GM19395 (cell line): Measurements from ENCODE around the gene RAE1.

ENCODE experiments used
- ATAC-seq: cut with Tn5 transposase; IDR thresholded peaks from one replicate; pipeline ENCODE4 v1.9.1; 2021; ENCODE audit warnings: mild to moderate bottlenecking, moderate library complexity; ENCODE audit not compliant: unreplicated experiment

The RAE1 gene

GRCh38 chr20:57398901-57399535 lies 48.0 kb downstream of the RAE1 start:
- no peak for ATAC-seq

GRCh38 chr20:57399587-57400155 lies 48.6 kb downstream of the RAE1 start:
- peak; percentile 48 for ATAC-seq

- ATAC-seq = no peak
Measured at GRCh38 chr20:57400231-57400701, 49.2 kb downstream of the RAE1 start.

GRCh38 chr20:57400821-57401564 lies 49.9 kb downstream of the RAE1 start:
- no peak for ATAC-seq

DNA sequence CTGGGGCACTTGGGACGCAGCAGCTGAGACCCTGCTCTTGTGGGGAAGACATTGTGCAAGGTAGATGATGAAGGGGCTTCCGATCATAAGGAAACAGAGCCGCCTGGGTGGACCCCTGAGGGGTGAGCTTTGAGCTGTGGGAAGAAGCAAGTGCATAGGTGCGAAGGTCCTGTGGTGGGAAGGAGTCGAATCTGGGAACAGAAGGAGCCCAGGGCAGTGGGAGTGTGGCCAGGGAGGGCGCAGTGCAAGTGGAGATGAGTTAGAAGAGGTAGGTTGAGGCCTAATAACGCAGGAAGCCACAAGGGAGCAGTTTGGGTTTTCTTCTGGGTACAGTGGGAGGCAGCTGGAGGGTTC lies 50.5 kb downstream of the RAE1 start:
- no peak for ATAC-seq

- ATAC-seq = no peak
Measured at GRCh38 chr20:57402206-57403125, 51.4 kb downstream of the RAE1 start.

DNA sequence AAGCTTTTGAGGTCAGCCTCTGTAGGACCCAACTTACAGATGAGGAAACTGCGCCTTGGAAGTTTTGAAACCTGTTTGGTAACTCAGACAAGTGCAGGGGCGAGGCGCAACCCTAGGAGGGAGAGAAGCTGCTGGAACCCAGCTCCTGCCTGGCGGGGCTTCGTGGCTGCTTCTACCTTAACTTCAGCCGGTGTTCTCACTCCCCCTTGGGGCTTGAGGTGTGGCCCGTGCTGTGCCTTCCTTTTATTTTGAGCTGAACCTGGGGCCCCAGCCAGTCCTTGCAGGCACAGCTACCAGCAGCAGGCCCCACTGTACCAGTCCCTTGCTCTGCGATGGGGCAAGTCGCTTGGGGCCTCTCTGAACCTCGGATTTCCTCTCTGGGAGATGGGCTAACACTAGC lies 52.2 kb downstream of the RAE1 start:
- ATAC-seq = no peak

DNA sequence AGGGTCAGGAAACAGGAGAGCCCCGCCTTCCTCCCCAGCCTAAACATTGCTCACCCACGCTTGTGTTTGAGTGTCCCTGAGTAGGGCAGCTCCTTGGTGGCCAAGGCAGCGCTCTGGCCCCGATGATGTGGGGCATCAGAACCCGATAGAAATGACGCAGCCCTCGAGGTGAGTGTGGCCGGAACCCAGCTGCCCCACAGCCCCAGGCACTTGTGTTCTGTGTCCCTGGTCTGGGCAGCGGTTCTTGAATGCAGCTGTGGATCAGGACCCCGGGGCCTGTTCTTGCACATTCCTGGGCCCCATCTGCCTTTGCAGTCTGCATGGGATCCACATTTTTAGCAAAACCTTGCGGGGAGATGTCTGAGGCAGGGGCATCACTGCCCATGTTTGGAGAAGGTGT lies 53.0 kb downstream of the RAE1 start:
- no peak for ATAC-seq

GRCh38 chr20:57404419-57405072 lies 53.5 kb downstream of the RAE1 start:
- no peak for ATAC-seq

DNA sequence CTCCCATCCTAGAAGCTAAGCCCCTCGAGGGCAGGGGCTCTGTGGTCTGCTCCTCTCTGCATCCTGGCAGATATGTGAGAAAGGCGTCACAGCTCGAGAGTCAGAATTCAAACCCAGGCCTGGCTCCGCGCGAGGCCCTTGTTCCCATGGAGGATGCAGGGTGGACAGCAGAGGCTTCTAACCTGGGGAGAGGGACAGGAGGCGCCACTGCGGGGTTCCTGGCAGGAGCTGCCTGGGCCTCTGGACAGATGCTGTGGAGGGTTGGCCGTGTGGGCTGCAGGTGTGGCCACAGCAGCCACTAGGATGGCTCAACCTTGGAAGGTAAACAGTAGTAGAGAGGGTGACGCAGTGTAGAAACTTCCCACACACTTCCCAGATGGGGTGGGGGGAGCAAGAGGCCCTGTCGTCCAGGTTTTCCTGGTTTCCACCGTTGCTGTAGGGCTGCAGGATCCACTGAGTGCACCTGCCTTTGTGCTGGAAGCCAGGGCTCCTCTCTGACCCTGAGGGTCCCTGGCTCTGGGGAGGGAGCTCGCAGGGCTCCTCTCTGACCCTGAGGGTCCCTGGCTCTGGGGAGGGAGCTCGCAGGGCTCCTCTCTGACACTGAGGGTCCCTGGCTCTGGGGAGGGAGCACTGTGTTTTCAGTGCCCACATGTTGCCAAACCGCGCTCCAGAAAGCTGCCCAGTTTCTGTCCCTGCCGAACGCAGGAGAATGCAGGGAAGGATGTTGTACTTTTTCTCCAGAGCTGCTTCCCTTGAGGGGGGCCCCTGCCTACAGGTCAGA lies 54.4 kb downstream of the RAE1 start:
- no peak for ATAC-seq

DNA sequence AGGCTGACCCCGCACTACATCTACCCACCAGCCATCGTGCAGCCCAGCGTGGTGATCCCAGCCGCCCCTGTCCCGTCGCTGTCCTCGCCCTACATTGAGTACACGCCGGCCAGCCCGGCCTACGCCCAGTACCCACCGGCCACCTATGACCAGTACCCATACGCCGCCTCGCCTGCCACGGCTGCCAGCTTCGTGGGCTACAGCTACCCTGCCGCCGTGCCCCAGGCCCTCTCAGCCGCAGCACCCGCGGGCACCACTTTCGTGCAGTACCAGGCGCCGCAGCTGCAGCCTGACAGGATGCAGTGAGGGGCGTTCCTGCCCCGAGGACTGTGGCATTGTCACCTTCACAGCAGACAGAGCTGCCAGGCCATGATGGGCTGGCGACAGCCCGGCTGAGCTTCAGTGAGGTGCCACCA lies 56.5 kb downstream of the RAE1 start:
- ATAC-seq = no peak

DNA sequence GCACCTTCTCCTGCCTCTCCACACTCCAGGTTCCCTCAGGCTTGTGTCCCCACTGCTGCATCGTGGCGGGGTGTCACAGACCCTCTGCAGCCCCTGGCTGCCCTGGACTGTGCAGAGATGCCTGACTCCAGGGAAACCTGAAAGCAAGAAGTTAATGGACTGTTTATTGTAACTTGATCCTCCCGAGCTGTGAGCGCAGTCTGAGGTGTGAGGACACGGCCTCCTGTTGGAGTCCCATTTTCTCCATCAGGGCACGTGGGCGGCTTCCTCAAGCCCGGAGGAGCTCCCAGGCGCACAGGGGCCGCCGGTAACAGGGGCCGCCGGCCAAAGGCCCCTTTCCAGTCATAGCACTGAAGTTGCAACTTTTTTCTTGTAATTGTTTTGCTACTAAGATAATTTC lies 57.1 kb downstream of the RAE1 start:
- no peak for ATAC-seq

DNA sequence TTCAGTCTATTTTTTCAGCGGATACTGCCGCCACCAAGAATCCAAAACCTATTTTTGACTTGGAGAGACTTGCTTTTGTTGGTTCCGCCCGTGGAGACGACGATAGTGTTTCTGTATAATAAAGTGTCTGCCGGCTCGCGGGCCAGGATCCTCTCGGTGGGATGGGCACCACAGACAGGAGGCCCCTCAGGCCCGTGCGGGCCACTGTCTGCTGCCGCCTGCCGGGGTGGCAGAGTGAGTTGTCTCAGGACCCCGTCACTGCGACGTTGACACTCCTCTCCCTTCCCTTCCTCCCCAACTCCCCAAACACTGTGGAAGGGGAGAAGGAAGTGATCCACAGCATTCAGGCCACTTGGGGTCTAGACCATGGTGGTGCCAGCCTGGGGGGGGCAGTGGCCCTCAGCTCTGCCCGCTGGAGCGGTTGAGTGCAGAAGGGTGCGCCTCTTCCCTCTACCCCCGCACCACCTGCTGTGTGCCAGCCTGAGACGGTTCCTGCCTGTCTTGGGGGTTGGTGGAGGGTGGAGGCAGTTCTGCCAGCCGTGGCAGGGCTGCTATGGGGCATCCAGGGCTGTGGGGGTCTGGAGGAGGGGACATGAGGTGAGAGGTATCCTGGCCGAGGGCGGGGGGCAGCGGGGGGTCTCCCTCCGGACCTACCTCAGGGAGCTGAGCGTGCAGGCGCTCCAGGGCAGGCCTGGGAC lies 57.6 kb downstream of the RAE1 start:
- ATAC-seq = no peak

DNA sequence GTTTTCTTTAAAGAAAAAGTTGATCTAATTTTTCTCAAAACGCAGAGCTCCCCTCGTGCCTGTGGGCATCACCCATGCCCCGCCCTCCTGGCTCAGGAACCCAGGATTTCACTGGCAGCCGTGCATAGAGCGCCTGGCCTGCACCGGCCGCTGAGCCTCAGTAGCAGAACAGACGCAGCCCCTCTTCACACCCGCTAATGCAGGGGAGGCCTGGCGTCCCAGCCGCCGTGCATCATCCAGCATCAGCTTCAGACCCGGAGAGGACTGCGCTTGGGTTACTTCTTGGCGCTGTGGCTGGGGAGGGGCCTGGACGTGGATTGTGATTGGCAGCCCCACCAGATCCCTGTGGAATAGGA lies 58.2 kb downstream of the RAE1 start:
- ATAC-seq = no peak

DNA sequence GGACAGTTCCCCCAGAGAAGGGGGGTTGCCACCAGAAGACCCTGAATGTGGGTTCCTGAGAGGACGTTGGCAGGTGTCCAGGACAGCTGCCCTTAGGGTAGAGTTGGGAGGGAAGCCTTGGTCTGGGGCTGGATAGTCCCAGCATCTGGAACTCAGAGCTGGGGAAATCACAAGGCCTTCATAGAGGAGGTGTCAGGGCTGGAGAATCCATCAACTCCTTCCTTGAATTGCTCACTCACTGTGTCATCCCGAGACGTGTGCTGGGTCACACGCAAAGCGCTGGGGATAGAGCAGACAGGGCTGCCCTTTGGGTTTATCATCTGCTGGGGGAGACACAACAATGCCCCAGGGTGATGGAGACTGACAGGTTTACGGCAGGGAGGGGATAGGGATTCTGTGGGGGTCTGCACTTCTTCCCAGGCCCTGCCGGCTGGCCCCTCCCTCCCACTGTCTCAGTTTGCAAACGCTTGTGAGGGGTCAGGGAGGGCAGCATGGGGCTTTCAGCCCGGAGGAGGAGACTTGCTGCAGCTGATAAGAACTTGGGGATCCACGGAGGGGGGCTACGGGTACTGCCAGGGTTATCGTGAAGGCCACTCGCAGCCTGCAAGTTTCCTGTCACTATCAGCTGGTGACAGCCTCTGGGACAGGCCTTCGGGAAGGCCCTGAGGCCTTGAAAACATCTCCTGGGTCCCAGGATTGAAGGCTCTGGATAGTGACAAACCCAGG lies 58.8 kb downstream of the RAE1 start:
- ATAC-seq = no peak

GRCh38 chr20:57410398-57410920 lies 59.4 kb downstream of the RAE1 start:
- no peak for ATAC-seq

- no peak for ATAC-seq
Measured at GRCh38 chr20:57410924-57411323, 59.9 kb downstream of the RAE1 start.

- no peak for ATAC-seq
Measured at GRCh38 chr20:57411406-57412283, 60.6 kb downstream of the RAE1 start.
